Measurements from ENCODE around the gene ZCCHC4.

ZCCHC4 gene, protein sequence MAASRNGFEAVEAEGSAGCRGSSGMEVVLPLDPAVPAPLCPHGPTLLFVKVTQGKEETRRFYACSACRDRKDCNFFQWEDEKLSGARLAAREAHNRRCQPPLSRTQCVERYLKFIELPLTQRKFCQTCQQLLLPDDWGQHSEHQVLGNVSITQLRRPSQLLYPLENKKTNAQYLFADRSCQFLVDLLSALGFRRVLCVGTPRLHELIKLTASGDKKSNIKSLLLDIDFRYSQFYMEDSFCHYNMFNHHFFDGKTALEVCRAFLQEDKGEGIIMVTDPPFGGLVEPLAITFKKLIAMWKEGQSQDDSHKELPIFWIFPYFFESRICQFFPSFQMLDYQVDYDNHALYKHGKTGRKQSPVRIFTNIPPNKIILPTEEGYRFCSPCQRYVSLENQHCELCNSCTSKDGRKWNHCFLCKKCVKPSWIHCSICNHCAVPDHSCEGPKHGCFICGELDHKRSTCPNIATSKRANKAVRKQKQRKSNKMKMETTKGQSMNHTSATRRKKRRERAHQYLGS

DNA sequence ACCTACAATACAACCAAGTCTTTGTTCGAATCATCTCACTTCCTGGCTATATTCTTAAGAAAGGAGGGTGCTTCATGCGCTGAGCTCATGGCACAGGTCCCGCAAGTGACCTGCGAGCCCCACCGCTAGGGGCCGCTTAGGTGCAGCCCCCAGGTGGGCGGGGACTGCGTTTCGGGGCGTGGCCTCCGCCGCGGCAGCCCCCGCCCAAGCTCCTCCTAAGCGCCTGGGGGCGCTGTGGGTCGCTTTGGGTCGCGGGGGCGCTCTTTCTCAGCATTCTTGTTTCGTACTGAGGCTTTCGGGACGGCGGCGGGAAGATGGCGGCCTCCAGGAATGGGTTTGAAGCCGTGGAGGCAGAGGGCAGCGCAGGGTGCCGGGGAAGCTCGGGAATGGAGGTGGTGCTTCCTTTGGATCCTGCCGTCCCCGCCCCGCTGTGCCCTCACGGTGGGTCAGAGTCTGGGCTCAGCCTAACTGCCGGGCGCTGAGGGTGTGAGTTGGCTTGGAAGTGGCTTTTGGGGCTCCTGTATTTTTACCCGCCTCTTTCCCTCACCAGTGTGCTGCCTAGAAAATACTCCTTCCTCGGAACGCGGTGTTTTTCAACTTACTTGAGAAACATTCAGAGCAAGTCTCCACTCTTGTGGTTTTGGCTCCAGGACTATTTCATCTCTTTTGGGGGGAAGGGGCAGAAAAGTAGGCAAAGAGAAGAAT, at the start of gene ZCCHC4:
Gene ZCCHC4, plus strand, starts transcription at position 279 of the 705 bp plus-strand sequence. Its CDS starts 36 bp downstream, at position 315.
- peak; percentile 87 for DNase-seq (ENCODE audit: low read depth)

DNA sequence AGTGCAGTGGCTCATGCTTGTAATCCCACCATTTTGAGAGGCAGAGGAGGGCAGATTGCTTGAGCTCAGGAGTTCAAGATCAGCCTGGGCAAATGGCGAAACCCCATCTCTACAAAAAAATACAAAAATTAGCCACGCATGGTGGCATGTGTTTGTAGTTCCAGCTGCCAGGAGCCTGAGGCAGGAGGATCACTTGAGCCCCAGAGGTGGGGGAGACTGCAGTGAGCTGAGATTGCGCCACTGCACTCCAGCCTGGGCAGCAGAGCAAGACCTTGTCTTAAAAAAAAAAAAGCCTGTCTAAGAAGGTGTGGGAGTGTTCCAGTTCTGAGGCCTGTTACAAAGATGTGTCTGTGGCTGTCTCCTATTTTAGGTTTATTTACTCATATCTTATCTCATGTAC, 40.7 kb upstream of the ZCCHC4 start:
- peak; percentile 44 for DNase-seq (ENCODE audit: low read depth)

- no peak for DNase-seq (ENCODE audit: low read depth)
Measured at GRCh38 chr4:25280210-25280609, 32.4 kb upstream of the ZCCHC4 start.

DNA sequence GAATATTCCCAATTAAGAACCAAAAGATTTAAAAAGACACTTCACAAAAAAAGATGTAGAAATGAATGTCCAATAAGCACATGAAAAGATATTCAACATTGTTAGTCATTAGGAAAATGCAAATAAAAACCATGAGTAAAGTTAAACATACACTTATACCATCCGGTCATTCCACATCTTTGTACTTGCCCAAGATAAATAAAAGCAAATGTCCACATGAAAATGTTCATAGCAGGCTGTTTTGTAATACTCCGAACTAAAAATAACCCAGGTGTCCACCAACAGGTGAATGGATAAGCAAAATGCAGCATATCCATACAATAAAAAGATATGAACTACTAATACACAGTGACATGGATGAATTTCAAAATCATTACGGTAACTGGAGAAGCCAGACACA, 28.6 kb upstream of the ZCCHC4 start:
- DNase-seq (ENCODE audit: low read depth) = no peak

GRCh38 chr4:25284466-25284865, 28.1 kb upstream of the ZCCHC4 start:
- DNase-seq (ENCODE audit: low read depth) = no peak

DNA sequence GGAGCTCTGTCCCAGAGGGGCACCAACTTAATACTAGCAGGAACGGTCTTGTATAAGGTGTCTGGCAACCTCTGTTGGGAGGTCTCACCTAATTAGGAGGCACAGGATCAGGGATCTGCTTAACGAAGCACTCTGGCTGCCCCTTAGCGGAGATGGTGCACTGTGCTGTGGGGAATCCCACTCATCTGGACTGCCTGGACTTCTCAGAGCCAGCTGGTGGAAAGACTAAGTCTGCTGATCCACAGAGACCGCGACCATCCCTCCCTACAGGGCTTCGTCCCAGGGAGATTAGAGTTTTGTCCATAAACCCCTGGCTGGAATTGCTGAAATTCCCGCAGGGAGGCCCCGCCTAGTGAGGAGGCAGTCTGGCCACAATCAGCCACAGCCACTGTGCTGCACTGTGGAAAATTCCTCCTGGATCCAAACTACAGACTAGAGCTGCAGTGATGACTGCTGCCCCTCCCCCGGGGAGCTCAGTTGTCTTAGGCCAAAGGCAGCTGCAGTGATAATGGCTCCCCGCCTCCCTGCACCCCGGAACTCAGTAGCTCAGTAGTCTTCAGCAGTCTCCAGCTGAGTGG, 22.0 kb upstream of the ZCCHC4 start:
- DNase-seq (ENCODE audit: low read depth) = peak; percentile 40

- DNase-seq (ENCODE audit: low read depth) = no peak
Measured at GRCh38 chr4:25291158-25291733, 21.3 kb upstream of the ZCCHC4 start.

GRCh38 chr4:25297528-25298242, 14.9 kb upstream of the ZCCHC4 start:
- DNase-seq (ENCODE audit: low read depth) = no peak

DNA sequence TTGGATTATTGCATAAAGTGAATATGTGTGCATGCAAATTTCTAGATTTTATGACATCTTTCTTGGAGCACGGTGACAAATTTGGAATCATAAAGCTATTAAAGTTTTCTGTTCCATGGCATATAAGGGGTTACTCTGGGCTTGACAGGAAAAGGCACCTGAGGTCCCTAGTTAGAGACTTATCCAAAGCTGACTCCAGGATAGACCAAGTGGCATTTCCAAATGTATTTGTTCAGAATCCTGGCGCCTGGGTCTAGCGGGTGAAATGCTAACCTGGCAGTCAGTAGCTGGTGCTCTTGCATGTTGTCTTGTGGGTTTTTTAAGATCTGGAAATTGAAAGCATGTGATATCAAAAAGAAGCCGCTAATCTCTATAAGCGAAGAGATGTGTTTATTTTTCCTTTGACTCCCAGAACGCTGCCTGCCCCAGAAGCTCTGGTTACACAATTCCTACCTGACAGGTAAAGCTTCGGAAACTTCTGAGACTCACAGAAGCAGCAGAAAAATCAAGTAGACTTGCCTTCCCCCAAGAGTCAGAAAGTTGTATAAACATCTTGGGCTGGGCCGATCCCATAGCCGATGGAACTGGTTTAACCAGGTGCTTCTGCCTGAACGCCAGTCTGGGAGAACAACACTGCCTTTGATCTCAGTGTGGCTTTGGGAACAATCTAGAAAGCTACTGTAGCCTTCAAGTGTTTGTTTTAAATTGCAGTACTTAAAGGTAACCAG, 12.9 kb upstream of the ZCCHC4 start:
- no peak for DNase-seq (ENCODE audit: low read depth)

DNA sequence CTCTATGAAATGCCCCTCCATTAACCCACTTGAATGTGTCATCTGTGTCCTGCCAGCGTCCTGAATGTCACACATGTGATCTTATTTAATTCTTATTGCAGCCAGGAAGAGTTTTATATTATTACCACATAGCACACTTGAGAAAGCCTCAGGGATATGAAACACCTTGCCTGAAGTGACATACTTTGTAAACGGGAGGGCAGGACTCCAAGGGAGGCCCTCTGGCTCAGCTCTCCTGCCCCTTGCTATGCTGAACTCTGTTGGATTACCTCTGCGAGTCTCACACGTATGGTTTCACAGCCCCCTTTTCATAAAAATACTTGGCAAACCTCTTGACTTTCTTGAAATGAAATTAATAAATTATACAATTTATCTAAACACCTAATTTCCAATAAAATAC, 11.1 kb upstream of the ZCCHC4 start:
- no peak for DNase-seq (ENCODE audit: low read depth)

GRCh38 chr4:25302626-25303025, 9.9 kb upstream of the ZCCHC4 start:
- DNase-seq (ENCODE audit: low read depth) = no peak

- DNase-seq (ENCODE audit: low read depth) = no peak
Measured at GRCh38 chr4:25303578-25303977, 9.0 kb upstream of the ZCCHC4 start.

GRCh38 chr4:25306518-25307057, 6.0 kb upstream of the ZCCHC4 start:
- no peak for DNase-seq (ENCODE audit: low read depth)

GRCh38 chr4:25307596-25307995, 5.0 kb upstream of the ZCCHC4 start:
- DNase-seq (ENCODE audit: low read depth) = no peak

DNA sequence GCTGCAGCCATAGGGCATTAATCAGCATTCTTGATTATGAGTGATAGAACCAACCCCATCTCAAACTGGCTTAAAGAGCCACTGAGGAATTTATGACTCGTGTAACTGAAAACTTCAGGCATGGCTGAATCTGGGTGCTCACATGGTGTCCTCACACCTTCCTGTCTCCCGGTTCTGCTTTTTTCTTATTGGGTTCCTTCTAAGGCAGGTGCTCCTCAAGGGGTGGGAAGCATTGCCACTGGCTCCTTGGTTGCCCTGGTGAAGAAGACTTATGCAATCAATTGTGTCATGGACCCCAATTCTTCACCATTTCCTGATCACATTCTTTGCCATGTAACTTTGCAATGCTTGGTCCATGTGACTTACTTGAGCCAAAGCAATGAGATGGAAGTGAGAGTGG, 4.3 kb upstream of the ZCCHC4 start:
- no peak for DNase-seq (ENCODE audit: low read depth)

GRCh38 chr4:25308761-25309160, 3.8 kb upstream of the ZCCHC4 start:
- peak; percentile 60 for DNase-seq (ENCODE audit: low read depth)

- DNase-seq (ENCODE audit: low read depth) = no peak
Measured at GRCh38 chr4:25310066-25310802, 2.3 kb upstream of the ZCCHC4 start.

- DNase-seq (ENCODE audit: low read depth) = no peak
Measured at GRCh38 chr4:25310803-25311166, 1.8 kb upstream of the ZCCHC4 start.

GRCh38 chr4:25313201-25313895, 774 bp downstream of the ZCCHC4 start:
- DNase-seq (ENCODE audit: low read depth) = peak; percentile 7

DNA sequence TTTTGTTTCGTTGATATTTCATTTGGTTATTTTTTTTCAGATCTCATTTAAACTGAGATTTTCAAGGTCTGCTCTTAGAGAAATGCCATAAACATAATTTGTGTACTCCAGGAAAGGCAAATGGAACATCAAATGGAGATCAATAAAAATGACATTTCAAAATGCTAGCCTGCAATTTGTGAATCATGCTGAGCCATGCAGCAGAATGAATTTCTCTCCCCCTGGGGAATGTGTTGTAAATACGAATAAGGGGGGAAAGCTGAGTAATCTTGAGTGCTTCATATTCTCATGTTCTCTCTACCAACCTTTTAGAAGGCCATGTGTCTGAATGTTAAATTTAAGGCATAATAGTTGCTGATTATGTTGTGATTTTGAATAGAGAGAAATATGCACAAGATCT, 7.8 kb downstream of the ZCCHC4 start:
- peak; percentile 51 for DNase-seq (ENCODE audit: low read depth)

Measured in amniotic epithelial cell (primary cell).